Iris pigment epithelial cell (primary cell): ENCODE data around the gene UTF1.

Source experiments
- DNase-seq: peaks from one replicate; pipeline ENCODE4 v3.0.0-alpha.2; 2011; ENCODE audit warnings: low read depth

UTF1 gene

DNA sequence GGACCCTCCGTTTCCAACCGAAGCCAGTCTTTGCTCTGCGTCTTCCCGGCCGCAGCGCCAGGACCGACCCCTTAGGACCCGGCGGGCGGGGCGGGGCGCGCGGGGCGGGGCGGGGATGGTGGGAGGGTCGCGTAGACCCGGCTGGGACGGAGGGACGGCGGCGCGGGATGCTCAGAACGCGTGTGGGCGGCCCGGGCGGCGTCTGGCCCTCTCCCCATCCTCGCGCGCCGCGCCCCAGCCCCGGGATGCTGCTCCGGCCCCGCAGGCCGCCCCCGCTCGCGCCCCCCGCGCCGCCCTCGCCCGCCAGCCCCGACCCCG, at the start of gene UTF1:
UTF1 (plus strand) TSS at position 174 of the 318 bp plus-strand sequence; CDS start at position 246, 72 bp downstream.
- DNase-seq: no peak

- no peak for DNase-seq
Measured at GRCh38 chr10:133180965-133181639, 48.9 kb upstream of the UTF1 start.

GRCh38 chr10:133182190-133182589, 47.8 kb upstream of the UTF1 start:
- DNase-seq: no peak

GRCh38 chr10:133182791-133183645, 47.0 kb upstream of the UTF1 start:
- no peak for DNase-seq

- DNase-seq: no peak
Measured at GRCh38 chr10:133183646-133184378, 46.2 kb upstream of the UTF1 start.

GRCh38 chr10:133184591-133185244, 45.3 kb upstream of the UTF1 start:
- no peak for DNase-seq

DNA sequence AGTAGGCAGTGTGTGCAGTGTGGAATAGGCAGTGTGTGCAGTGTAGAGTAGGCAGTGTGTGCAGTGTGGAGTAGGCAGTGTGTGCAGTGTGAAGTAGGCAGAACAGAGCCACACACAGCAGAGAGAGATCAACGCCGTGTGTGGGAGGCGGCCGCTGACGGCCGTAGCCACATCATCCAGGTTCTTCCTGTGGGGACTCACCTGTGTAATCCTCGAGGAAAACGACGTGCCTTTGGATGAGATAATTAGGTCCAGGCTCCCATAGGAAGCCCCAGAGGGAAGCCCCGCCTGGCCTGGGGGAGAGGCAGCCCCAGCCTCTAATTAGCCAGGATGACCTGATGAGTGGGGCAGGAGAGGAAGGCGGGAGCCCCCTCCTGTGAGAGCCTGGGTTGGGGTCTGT, 44.6 kb upstream of the UTF1 start:
- DNase-seq: no peak

DNA sequence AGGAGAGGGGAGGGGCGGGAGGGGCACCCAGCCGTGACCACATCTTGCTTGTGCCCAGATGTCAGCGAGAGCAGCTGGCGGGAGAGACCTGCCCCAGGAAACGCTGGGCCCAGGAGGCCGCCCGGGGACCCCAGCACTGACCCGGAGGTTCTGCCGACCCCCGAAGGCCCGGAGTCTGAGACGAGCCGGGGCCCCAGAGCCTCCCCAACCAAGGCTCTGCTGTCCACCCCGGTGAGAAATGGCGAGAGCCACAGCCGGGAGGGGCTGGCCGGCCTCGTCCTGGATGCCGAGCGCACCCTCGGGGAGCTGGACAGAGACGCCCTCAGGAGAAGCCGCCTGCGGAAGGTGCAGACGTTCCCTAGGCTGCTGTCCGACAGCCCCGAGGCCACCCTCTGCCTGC, 44.1 kb upstream of the UTF1 start:
- no peak for DNase-seq

GRCh38 chr10:133186416-133187090, 43.5 kb upstream of the UTF1 start:
- DNase-seq: no peak

- no peak for DNase-seq
Measured at GRCh38 chr10:133187091-133187905, 42.7 kb upstream of the UTF1 start.

DNA sequence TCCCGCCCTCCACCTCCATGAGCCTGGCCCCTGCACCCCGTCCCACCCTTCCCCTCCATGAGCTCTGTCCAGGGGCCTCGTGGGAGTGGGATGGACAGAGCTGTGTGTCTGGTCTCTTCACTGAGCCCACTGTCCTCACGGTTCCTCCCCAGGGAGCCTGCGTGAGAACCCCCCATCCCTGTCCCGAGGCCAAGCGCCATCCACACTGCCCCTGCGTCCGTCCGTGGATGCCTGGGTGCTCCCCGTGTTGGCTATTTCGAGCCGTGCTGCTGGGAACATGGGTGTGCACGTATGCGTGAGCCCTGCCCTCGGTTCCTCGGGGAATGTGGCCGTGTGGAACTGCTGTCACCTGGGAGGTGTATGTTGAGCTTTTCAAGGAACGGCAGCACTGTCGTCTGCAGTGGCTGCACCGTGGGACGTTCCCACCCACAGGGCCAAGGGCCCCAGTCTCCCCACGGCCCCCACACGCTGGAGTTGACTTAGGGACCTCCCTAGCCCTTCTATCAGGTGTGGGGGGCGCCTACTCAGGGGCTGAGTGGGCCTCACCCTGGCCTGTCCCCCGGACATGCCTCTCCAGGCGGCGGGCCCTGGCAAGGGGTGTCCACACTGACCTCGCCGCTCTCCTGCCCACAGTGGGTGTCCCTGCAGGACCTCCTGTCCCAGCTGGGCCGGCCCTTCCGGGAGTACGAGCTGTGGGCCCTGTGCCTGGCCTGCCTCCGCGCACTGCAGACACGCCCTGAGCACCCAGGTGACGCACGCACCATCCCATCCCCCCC, 41.9 kb upstream of the UTF1 start:
- no peak for DNase-seq

DNA sequence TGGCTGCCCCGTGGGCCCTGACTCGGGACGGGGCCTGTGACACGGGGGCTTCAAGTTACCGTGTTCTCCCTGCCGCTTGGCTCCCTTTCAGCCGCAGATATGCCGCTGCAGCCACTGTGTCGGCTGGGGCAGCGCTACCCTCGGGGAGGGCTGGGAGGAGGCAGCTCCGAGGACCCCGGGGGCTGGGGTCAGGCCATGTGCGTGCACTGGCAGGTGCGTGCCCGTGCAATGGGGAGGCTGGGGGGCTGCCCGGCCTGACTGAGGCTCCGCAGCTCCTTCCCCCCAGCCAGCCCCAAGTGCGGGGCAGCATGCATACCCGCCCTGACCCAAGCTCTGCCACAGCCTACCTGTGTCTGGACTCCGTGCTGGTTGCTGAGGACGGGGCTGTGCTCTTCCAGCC, 40.8 kb upstream of the UTF1 start:
- no peak for DNase-seq

DNA sequence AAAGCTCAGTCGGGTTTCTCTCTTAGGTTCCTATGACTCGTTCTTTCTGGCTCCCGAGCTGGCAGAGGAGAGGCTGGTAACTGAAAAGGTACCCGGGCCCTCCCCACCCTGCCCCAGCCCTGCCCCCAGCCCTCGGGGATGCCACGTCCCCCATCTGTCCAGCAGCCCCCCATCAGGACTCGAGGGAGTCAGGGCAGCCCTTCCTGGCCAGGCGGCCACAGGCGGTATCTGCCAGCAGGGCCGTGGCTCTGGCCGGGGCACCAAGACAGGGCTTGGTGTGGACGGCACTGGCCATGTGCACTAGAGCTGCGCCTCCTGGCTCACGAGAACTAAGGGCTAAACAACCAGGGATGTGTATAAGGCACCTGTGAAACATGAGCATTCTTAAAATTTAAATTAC, 40.3 kb upstream of the UTF1 start:
- DNase-seq: no peak

DNA sequence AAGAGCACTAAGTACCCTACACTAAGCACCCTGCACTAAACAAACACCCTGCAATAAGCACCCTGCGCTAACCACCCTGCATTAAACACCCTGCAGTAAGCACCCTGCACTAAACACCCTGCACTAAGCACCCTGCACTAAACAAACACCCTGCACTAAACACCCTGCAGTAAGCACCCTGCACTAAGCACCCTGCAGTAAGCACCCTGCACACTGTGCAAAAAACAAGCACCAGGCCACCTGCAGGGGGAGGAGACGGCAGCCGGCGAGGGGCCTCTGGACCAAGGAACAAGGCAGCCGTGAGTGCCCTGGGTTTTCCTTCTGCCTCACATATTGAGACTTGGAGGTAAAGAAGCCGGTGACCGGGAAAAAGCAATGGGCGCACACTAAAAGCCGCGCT, 39.8 kb upstream of the UTF1 start:
- DNase-seq: no peak

DNA sequence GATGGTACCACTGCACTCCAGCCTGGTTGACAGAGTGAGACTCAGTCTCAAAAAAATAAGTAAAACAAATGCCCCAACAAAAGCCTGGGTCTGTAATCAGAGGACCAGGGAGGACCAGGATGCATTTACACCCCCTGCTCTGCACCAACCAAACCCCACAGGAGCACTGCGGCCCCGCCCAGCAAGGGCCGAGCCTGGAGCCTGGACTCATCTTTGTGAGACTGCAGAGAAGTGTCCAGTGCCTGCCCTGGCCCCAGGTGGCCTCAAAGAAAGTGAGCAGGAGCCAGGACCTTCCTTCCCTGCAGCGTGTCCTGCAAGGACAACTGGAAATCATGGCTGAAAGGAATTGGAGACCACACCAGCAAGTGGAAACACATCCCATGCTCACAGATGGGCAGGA, 38.4 kb upstream of the UTF1 start:
- no peak for DNase-seq

DNA sequence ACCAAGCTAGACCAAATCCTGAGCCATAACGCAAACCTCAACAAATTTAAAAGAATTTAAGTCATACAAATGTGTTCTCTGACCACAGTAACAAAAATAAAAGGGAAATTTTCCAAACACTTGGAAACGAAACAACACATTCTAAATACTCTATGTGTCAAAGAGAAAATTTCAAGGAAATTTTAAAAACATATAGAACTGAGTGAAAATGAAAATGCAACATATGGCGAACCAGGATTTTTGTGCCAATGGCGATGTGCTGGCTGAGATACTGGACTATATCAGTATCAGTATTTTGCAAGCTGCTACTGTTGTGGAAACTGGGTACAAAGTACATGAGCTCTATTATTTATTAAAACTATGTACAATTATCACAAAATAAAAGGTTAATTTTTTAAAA, 35.9 kb upstream of the UTF1 start:
- no peak for DNase-seq

DNA sequence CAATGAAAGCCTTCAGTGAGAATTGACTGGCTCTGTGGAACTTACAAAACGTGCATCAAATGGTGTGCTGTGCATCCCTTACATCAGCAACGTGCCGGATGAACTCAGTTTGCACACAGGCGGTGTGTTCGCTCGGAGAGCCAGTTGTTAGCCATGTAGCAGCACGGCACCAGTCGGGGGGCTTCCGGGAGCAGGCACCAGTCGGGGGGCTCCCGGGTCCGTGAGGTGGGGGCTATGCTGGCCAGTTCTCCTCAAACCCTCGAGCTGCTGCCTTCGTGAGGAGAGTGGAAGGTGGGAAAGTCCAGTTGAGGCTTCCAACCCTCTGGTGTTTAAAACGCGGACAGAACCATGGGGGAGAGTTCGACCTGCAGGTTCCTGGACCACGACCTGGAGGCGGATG, 34.9 kb upstream of the UTF1 start:
- DNase-seq: no peak

DNA sequence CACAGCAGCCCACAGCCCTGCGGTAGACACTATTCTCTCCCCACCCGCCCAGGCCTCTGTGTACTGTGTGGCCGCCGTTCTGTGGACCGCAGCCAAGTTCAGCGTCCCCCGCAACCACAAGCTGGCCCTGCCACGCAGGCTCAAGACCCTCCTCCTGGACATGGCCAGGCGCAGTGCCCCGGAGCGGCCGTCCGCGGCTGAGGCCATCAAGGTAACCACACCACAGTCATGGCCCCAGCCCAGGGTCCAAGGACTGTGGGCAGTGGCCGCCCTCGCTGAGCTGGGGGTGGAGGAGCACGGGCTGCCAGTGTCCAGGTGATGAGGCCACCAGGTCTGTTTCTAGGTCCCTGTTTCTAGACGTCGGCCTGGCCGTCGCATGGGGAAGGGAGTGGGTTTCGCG, 34.4 kb upstream of the UTF1 start:
- no peak for DNase-seq

GRCh38 chr10:133196221-133196915, 33.6 kb upstream of the UTF1 start:
- DNase-seq: no peak
